ENCODE results near the gene SCLT1. TPM values are rescaled to one million over a fixed set of nuclear protein-coding genes. Genes with fewer than 3 reads are reported as not detected.

Gene SCLT1
- total RNA-seq, 1 experiment from 2014 or later = 11.3 TPM

GRCh38 chr4:129131343-129131742 is 38.0 kb upstream of the SCLT1 start:
- H3K36me3 Mint-ChIP-seq (ENCODE audit: insufficient read depth in 1 of 3, low read depth in 3 of 3) = peaks cover 0 to 7% (median 0%) of the 10 kb centered on the region in 3 experiments; a peak in 3 of 7 replicates
- Histone ChIP-seq H3K14ac (ENCODE audit: insufficient read depth, low read length) (no peak overlapping the region), H2AFZ (ENCODE audit: low read length) (no peak overlapping the region), H4K8ac (replicated peaks; ENCODE audit: insufficient read length, low read depth, low read length) (no peak overlapping the region), H3K4ac (ENCODE audit: low read depth, low read length) (no peak overlapping the region), H4K5ac (ENCODE audit: insufficient read length, low read depth, low read length) (no peak overlapping the region), H3K4me1 (ENCODE audit: insufficient read depth, low read length) (no peaks in the 10 kb centered on the region), H2BK15ac (ENCODE audit: low read depth, low read length) (no peak overlapping the region), H3K79me1 (ENCODE audit: insufficient read depth, low read depth, low read length, poor library complexity, severe bottlenecking) (no peaks in the 10 kb centered on the region), H3K4me2 (ENCODE audit: insufficient read depth, insufficient read length, low read length) (no peak overlapping the region), H3K9ac (ENCODE audit: extremely low read depth, insufficient read length, low read length) (no peak overlapping the region), H3K23me2 (ENCODE audit: insufficient read length, low read depth, low read length, poor library complexity, severe bottlenecking) (no peaks in the 10 kb centered on the region), H3K18ac (ENCODE audit: insufficient read length, low read depth, low read length) (no peak overlapping the region), H3K23ac (ENCODE audit: insufficient read length, low read depth, low read length) (no peak overlapping the region), H2BK5ac (ENCODE audit: insufficient read length, low read length) (no peak overlapping the region), H2BK120ac (ENCODE audit: low read depth, low read length, poor library complexity, severe bottlenecking) (no peak overlapping the region), H3T11ph (ENCODE audit: low read length) (no peak overlapping the region), H3K56ac (ENCODE audit: insufficient read length, low read depth, low read length) (no peak overlapping the region), H3K9me3 (ENCODE audit: control insufficient read depth, low read depth, low read length) (no peaks in the 10 kb centered on the region), H3K27ac (ENCODE audit: insufficient read length, low read depth, low read length) (no peak overlapping the region), H2AK5ac (ENCODE audit: insufficient read length, low read length) (no peak overlapping the region), H4K91ac (ENCODE audit: insufficient read length, low read depth, low read length) (no peak overlapping the region), H2BK12ac (ENCODE audit: insufficient read length, low read depth, low read length) (no peak overlapping the region), H4K20me1 (ENCODE audit: control insufficient read depth, insufficient read depth, insufficient read length) (no peaks in the 10 kb centered on the region), H3K79me2 (ENCODE audit: insufficient read depth, low read length) (no peaks in the 10 kb centered on the region), H3K27me3 (ENCODE audit: insufficient read depth, low read length) (no peaks in the 10 kb centered on the region), H2BK20ac (ENCODE audit: low read depth, low read length, poor library complexity, severe bottlenecking) (no peak overlapping the region)
- H3K27me3 Mint-ChIP-seq (ENCODE audit: low read depth) = no peaks in the 10 kb centered on the region; the same call in 1 of the 2 replicates
- DNase-seq = no peak
- no peaks in the 10 kb centered on the region for H3K4me1 Mint-ChIP-seq
- no peak overlapping the region for H3K27ac Mint-ChIP-seq
- WGBS (ENCODE audit: extremely low coverage, insufficient read length, low lambda C conversion rate) = no CpG with 5 or more reads among the region's 2 CpGs
- H3K9me3 Mint-ChIP-seq = peaks cover 0 to 6% of the 10 kb centered on the region in 2 experiments; a peak in 3 of 5 replicates
- TF ChIP-seq, protein P1, sequence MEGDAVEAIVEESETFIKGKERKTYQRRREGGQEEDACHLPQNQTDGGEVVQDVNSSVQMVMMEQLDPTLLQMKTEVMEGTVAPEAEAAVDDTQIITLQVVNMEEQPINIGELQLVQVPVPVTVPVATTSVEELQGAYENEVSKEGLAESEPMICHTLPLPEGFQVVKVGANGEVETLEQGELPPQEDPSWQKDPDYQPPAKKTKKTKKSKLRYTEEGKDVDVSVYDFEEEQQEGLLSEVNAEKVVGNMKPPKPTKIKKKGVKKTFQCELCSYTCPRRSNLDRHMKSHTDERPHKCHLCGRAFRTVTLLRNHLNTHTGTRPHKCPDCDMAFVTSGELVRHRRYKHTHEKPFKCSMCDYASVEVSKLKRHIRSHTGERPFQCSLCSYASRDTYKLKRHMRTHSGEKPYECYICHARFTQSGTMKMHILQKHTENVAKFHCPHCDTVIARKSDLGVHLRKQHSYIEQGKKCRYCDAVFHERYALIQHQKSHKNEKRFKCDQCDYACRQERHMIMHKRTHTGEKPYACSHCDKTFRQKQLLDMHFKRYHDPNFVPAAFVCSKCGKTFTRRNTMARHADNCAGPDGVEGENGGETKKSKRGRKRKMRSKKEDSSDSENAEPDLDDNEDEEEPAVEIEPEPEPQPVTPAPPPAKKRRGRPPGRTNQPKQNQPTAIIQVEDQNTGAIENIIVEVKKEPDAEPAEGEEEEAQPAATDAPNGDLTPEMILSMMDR (conservative IDR thresholded peaks at IDR 0.05) = no peak
- no peak overlapping the region for H3K4me3 Mint-ChIP-seq
